Measurements from ENCODE around the gene PEAK1. TPM values are rescaled to one million over a fixed set of nuclear protein-coding genes. Genes with fewer than 3 reads are reported as not detected.

PEAK1 gene
- total and polyA plus RNA-seq, 10 of the 15 experiments (the other 5 are each of a cell fraction or from before 2014, with no cell fraction given) = 0.62 to 24.2 (median 11.2) TPM

DNA sequence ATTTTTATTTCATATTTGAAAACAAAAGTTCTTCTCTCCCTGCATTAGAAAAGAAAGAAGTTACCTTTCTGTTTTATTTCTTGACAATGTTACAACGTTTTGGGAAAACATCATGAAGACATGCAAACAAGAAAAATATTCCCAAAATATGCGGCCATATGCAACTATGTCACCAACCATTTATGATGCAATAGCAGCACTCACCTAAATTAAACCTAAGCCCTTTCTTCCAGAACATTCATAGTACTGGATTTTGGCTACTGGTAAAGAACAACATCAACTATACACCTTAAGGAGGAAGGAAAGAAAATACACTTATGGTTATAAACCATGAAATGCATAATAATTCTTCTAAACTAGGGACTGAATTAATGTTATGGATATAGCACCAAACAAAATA lies 164.5 kb downstream of the PEAK1 start:
- CTCF ChIA-PET = interaction anchor here (1.0 kb wide), 1 partner anchor 196 kb away, joined by 3 read pairs; no protein-coding TSS in a partner anchor

DNA sequence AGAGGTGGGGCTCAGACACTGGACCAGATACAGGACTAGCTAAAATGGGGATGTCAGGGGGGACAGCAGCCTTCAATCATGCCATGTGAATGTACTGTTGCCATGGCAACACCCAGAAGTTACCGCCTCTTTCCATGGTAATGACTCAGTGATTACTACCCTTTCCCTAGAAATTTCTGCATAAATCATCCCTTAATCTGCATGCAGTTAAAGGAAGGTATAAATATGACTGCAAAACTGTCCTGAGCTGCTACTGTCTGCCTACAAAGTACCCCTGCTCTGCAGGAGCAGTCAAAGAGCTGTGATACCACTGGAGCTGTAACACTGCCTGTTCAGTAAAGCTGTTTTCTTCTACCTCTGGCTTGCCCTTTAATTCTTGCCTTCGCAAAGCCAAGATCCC lies 168.2 kb downstream of the PEAK1 start:
- no peaks in the 10 kb centered on the region for H3K27me3 ChIP-seq (replicated peaks in 1 of 2; ENCODE audit: control insufficient read depth in 2 of 2, insufficient read depth in 2 of 2, low read length in 1 of 2)
- CTCF ChIA-PET = interaction anchor here (1.0 to 1.3 kb wide), 3 partner anchors 8 to 292 kb away, joined by 3 to 4 read pairs (median 3); no protein-coding TSS in a partner anchor
- H3K9ac ChIP-seq (ENCODE audit: control insufficient read depth, insufficient read depth, low read length) = no peak overlapping the region
- H2AFZ ChIP-seq (ENCODE audit: control insufficient read depth, low read depth, low read length) = no peak overlapping the region
- no peak overlapping the region for H3K4me3 ChIP-seq
- no peaks in the 10 kb centered on the region for H3K36me3 ChIP-seq (ENCODE audit: control insufficient read depth in 2 of 2, insufficient read depth in 2 of 2, low read length in 1 of 2)
- in situ Hi-C loops (cut with MboI) (no loop called here), intact Hi-C loops (cut with micrococcal nuclease; ENCODE audit: unreplicated experiment) (no loop called here)
- no peak overlapping the region for H3K4me2 ChIP-seq (ENCODE audit: control insufficient read depth, insufficient read depth)
- no TSS peak for BruUV-seq (replicated peaks)
- SMC1A ChIA-PET (ENCODE audit: uncharacterized antibody, unreplicated experiment) = interaction anchor here (1.0 to 1.2 kb wide), 2 partner anchors 12 to 58 kb away, joined by 3 to 4 read pairs; no protein-coding TSS in a partner anchor
- H3K27ac ChIP-seq (ENCODE audit: control insufficient read depth, insufficient read depth) = no peak overlapping the region
- TF ChIP-seq BMI1 (IDR thresholded peaks at IDR 0.05; ENCODE audit: borderline replicate concordance) = peak; percentile 41; the same call in 1 of the 2 replicates
- TF ChIP-seq KLF5 (IDR thresholded peaks at IDR 0.05; ENCODE audit: partially characterized antibody) = no peak
- no peak for TF ChIP-seq STAT3 (IDR thresholded peaks at IDR 0.05; ENCODE audit: low read depth, low read length)
- no peak for TF ChIP-seq FOS (IDR thresholded peaks at IDR 0.05; ENCODE audit: borderline replicate concordance, extremely low read depth, insufficient read length)
- H3K79me2 ChIP-seq (ENCODE audit: control insufficient read depth, insufficient read depth, low read length) = no peaks in the 10 kb centered on the region
- POLR2A ChIA-PET = no interaction called here
- RAD21 ChIA-PET (ENCODE audit: unreplicated experiment) = no interaction called here
- no peak for FAIRE-seq
- ATAC-seq = no peak
- H3K9me3 ChIP-seq (replicated peaks; ENCODE audit: control insufficient read depth, insufficient read depth, low read length) = no peaks in the 10 kb centered on the region
- WGBS (ENCODE audit: insufficient coverage, insufficient replicate concordance, low lambda C conversion rate, missing lambda C conversion rate) = 100% methylated on average over 2 of the region's 2 CpGs
- H4K20me1 ChIP-seq (ENCODE audit: control insufficient read depth, insufficient read depth) = no peaks in the 10 kb centered on the region
- no peak for DNase-seq (ENCODE audit: low read depth, low spot score)
- H3K4me1 ChIP-seq (ENCODE audit: control insufficient read depth, insufficient read depth, low read length) = no peaks in the 10 kb centered on the region

More for the DNA sequence above, 164.5 kb downstream of the PEAK1 start:
- H3K36me3 ChIP-seq (ENCODE audit: control insufficient read depth in 2 of 2, insufficient read depth in 2 of 2, low read length in 1 of 2) = no peaks in the 10 kb centered on the region
- no peak for TF ChIP-seq RBBP5 (conservative IDR thresholded peaks at IDR 0.05)
- no peak for TF ChIP-seq BACH1 (IDR thresholded peaks at IDR 0.05; ENCODE audit: borderline replicate concordance)
- no peak for TF ChIP-seq DPF2 (IDR thresholded peaks at IDR 0.05)
- no peak for TF ChIP-seq KLF5 (IDR thresholded peaks at IDR 0.05; ENCODE audit: partially characterized antibody)
- TF ChIP-seq NR2F1 (conservative IDR thresholded peaks at IDR 0.05) = no peak
- TF ChIP-seq CREB1 (IDR thresholded peaks at IDR 0.05; ENCODE audit: low read depth) = no peak
- TF ChIP-seq KAT2A (conservative IDR thresholded peaks at IDR 0.05; ENCODE audit: control insufficient read depth, low read depth, low read length) = no peak
- no peak overlapping the region for H3K4me2 ChIP-seq (ENCODE audit: control insufficient read depth, insufficient read depth)
- DNase-seq (ENCODE audit: low read depth, low spot score) = no peak
- H3K9me3 ChIP-seq (replicated peaks; ENCODE audit: control insufficient read depth, insufficient read depth, low read length) = no peaks in the 10 kb centered on the region; the same call in 2 of the 3 replicates
- intact Hi-C loops (cut with micrococcal nuclease; ENCODE audit: unreplicated experiment) (no loop called here), in situ Hi-C loops (cut with MboI) (no loop called here)
- POLR2A ChIA-PET = no interaction called here
- RAD21 ChIA-PET (ENCODE audit: unreplicated experiment) = no interaction called here
- no TSS peak for BruUV-seq (replicated peaks)
- no peak overlapping the region for H3K4me3 ChIP-seq
- no peaks in the 10 kb centered on the region for H3K4me1 ChIP-seq (ENCODE audit: control insufficient read depth, insufficient read depth, low read length)
- H3K79me2 ChIP-seq (ENCODE audit: control insufficient read depth, insufficient read depth, low read length) = no peaks in the 10 kb centered on the region
- no peak overlapping the region for H3K27ac ChIP-seq (ENCODE audit: control insufficient read depth, insufficient read depth)
- H2AFZ ChIP-seq (ENCODE audit: control insufficient read depth, low read depth, low read length) = no peak overlapping the region
- no peak for FAIRE-seq
- SMC1A ChIA-PET (ENCODE audit: uncharacterized antibody, unreplicated experiment) = interaction anchor here (1.0 kb wide), 1 partner anchor 68 kb away, joined by 3 read pairs; no protein-coding TSS in a partner anchor
- 69% methylated on average over 2 of the region's 2 CpGs for WGBS (ENCODE audit: insufficient coverage, insufficient replicate concordance, low lambda C conversion rate, missing lambda C conversion rate)
- no peak overlapping the region for H3K9ac ChIP-seq (ENCODE audit: control insufficient read depth, insufficient read depth, low read length)
- no peak for ATAC-seq
- no peaks in the 10 kb centered on the region for H4K20me1 ChIP-seq (ENCODE audit: control insufficient read depth, insufficient read depth)
- H3K27me3 ChIP-seq (replicated peaks in 1 of 2; ENCODE audit: control insufficient read depth in 2 of 2, insufficient read depth in 2 of 2, low read length in 1 of 2) = no peaks in the 10 kb centered on the region

All from GM12878 (cell line).